Measurements from ENCODE around the gene CFLAR. TPM values are rescaled to one million over a fixed set of nuclear protein-coding genes. Genes with fewer than 3 reads are reported as not detected.

CFLAR gene
- 77.1 and 100 TPM in 2 replicates for total RNA-seq

GRCh38 chr2:201116115-201116958 is at the start of gene CFLAR:
Gene CFLAR (plus strand): TSS chr2:201116164. CDS start chr2:201129866, 13,702 bp downstream.
- no peak for TF ChIP-seq CTCF (IDR thresholded peaks at IDR 0.05; ENCODE audit: insufficient read depth, low read length, severe bottlenecking)
- DNase-seq (ENCODE audit: low read depth) (peak; percentile 71), FAIRE-seq (no peak)
- H3K36me3 ChIP-seq (ENCODE audit: control insufficient read depth, insufficient read depth, low read length), result no peaks in the 10 kb centered on the region
- H3K27me3 ChIP-seq (ENCODE audit: control insufficient read depth, insufficient read depth, low read length), result no peaks in the 10 kb centered on the region
- peak within 1 kb of the TSS; percentile 87 for H3K4me3 ChIP-seq (ENCODE audit: low read depth, low read length)

GRCh38 chr2:201070948-201071478 is 45.0 kb upstream of the CFLAR start:
- no peak for TF ChIP-seq CTCF (IDR thresholded peaks at IDR 0.05; ENCODE audit: insufficient read depth, low read length, severe bottlenecking)
- H3K36me3 ChIP-seq (ENCODE audit: control insufficient read depth, insufficient read depth, low read length), result no peaks in the 10 kb centered on the region
- DNase-seq (ENCODE audit: low read depth), result peak; percentile 21
- FAIRE-seq, result no peak
- no peaks in the 10 kb centered on the region for H3K27me3 ChIP-seq (ENCODE audit: control insufficient read depth, insufficient read depth, low read length)
- H3K4me3 ChIP-seq (ENCODE audit: low read depth, low read length), result peak overlapping the region; percentile 96

- peak; percentile 90 for DNase-seq (ENCODE audit: low read depth)
- peak within 1 kb of the TSS; percentile 96 for H3K4me3 ChIP-seq (ENCODE audit: low read depth, low read length)
- FAIRE-seq, result peak; percentile 60
- H3K36me3 ChIP-seq (ENCODE audit: control insufficient read depth, insufficient read depth, low read length), result no peaks in the 10 kb centered on the region
- TF ChIP-seq CTCF (IDR thresholded peaks at IDR 0.05; ENCODE audit: insufficient read depth, low read length, severe bottlenecking), result peak; percentile 45
- no peaks in the 10 kb centered on the region for H3K27me3 ChIP-seq (ENCODE audit: control insufficient read depth, insufficient read depth, low read length)
Measured at GRCh38 chr2:201071479-201072200, 44.3 kb upstream of the CFLAR start, which contains the start of the genes HYCC2 and NDUFB3. Gene HYCC2 (minus strand): TSS chr2:201071671. CDS start chr2:201024009, 47,662 bp downstream. Gene NDUFB3 (plus strand): TSS chr2:201072001. CDS start chr2:201078883, 6,882 bp downstream.

- H3K36me3 ChIP-seq (ENCODE audit: control insufficient read depth, insufficient read depth, low read length), result no peaks in the 10 kb centered on the region
- no peak for FAIRE-seq
Measured at GRCh38 chr2:201072201-201072530, 43.8 kb upstream of the CFLAR start.

GRCh38 chr2:201073071-201073470 is 42.9 kb upstream of the CFLAR start:
- no peak for TF ChIP-seq CTCF (IDR thresholded peaks at IDR 0.05; ENCODE audit: insufficient read depth, low read length, severe bottlenecking)
- DNase-seq (ENCODE audit: low read depth) (peak; percentile 23), FAIRE-seq (no peak)
- H3K4me3 ChIP-seq (ENCODE audit: low read depth, low read length), result no peak overlapping the region
- no peaks in the 10 kb centered on the region for H3K27me3 ChIP-seq (ENCODE audit: control insufficient read depth, insufficient read depth, low read length)
- no peaks in the 10 kb centered on the region for H3K36me3 ChIP-seq (ENCODE audit: control insufficient read depth, insufficient read depth, low read length)

More at GRCh38 chr2:201072201-201072530, 43.8 kb upstream of the CFLAR start:
- Histone ChIP-seq H3K4me3 (ENCODE audit: low read depth, low read length) (peak overlapping the region; percentile 96), H3K27me3 (ENCODE audit: control insufficient read depth, insufficient read depth, low read length) (no peaks in the 10 kb centered on the region)
- no peak for TF ChIP-seq CTCF (IDR thresholded peaks at IDR 0.05; ENCODE audit: insufficient read depth, low read length, severe bottlenecking)
- no peak for DNase-seq (ENCODE audit: low read depth)
